Measurements from ENCODE around the gene DERA. TPM values are rescaled to one million over a fixed set of nuclear protein-coding genes. Genes with fewer than 3 reads are reported as not detected.

Gene DERA
- polyA plus RNA-seq, 3 donors, result 16.2 to 84.2 (median 83.6) TPM

DNA sequence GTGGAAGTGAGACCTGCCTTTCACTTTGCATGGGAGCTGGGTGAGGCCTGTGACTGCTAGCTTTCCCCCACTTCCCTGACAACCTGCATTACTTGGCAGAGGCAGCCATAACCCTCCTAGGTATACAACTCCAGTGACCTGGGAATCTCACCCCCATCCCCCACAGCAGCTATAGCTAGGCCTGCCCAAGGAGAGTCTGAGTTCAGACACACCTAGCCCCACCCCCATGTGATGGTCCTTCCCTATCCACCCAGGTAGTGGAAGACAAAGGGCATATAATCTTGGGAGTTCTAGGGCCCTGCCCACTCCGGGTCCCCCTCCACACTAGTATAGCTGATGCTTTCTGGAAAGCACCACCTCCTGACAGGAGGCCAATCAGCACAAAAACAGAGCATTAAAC, 35.3 kb upstream of the DERA start:
- peaks cover 0 to 8% (median 2%) of the 10 kb centered on the region in 3 donors for H3K27me3 Mint-ChIP-seq (ENCODE audit: low read depth in 3 of 3)
- H3K4me3 Mint-ChIP-seq, result peak overlapping the region; percentile 67 to 86
- no peaks in the 10 kb centered on the region for H3K79me2 ChIP-seq (ENCODE audit: insufficient read depth, low read length)
- intact Hi-C loops (cut with micrococcal nuclease), result no loop called here
- no peak overlapping the region for H3K9ac ChIP-seq (ENCODE audit: insufficient read depth, low read length, poor library complexity, severe bottlenecking)
- no peaks in the 10 kb centered on the region for H3K36me3 ChIP-seq (replicated peaks in 1 of 2; ENCODE audit: control insufficient read depth in 1 of 2, insufficient read depth in 2 of 2, low read length in 2 of 2)
- no peaks in the 10 kb centered on the region for H4K20me1 ChIP-seq (ENCODE audit: insufficient read depth, low read length)
- peak overlapping the region; percentile 65 for H2AFZ ChIP-seq (ENCODE audit: insufficient read depth, low read depth, low read length, poor library complexity, severe bottlenecking)
- WGBS (ENCODE audit: insufficient coverage), result 100% methylated on average over 1 of the region's 1 CpG
- H3K4me3 ChIP-seq (replicated peaks in 1 of 3; ENCODE audit: low read depth in 2 of 3, low read length in 3 of 3), result peak overlapping the region in 1 of 3 experiments; percentile 24
- TF ChIP-seq, protein P1, sequence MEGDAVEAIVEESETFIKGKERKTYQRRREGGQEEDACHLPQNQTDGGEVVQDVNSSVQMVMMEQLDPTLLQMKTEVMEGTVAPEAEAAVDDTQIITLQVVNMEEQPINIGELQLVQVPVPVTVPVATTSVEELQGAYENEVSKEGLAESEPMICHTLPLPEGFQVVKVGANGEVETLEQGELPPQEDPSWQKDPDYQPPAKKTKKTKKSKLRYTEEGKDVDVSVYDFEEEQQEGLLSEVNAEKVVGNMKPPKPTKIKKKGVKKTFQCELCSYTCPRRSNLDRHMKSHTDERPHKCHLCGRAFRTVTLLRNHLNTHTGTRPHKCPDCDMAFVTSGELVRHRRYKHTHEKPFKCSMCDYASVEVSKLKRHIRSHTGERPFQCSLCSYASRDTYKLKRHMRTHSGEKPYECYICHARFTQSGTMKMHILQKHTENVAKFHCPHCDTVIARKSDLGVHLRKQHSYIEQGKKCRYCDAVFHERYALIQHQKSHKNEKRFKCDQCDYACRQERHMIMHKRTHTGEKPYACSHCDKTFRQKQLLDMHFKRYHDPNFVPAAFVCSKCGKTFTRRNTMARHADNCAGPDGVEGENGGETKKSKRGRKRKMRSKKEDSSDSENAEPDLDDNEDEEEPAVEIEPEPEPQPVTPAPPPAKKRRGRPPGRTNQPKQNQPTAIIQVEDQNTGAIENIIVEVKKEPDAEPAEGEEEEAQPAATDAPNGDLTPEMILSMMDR (IDR thresholded peaks at IDR 0.05), result no peak
- H3K36me3 Mint-ChIP-seq, result no peaks in the 10 kb centered on the region
- peak overlapping the region in 1 of 7 donors; percentile 41 for H3K27ac Mint-ChIP-seq
- H3K4me1 ChIP-seq (ENCODE audit: control insufficient read depth in 1 of 2, insufficient read depth in 2 of 2, low read length in 2 of 2), result no peaks in the 10 kb centered on the region
- peaks cover 0 to 5% of the 10 kb centered on the region in 2 donors for H3K9me3 ChIP-seq (replicated peaks in 1 of 2; ENCODE audit: control insufficient read depth in 1 of 2, insufficient read depth in 1 of 2, low read length in 2 of 2)
- peaks cover 6 to 7% (median 6%) of the 10 kb centered on the region in 7 donors for H3K9me3 Mint-ChIP-seq
- H3K4me2 ChIP-seq (replicated peaks; ENCODE audit: extremely low read depth, low read length, poor library complexity, severe bottlenecking), result peak overlapping the region; percentile 16
- H3K27me3 ChIP-seq (ENCODE audit: control insufficient read depth in 2 of 2, insufficient read depth in 2 of 2, low read length in 2 of 2), result no peaks in the 10 kb centered on the region
- no peak overlapping the region for H3K27ac ChIP-seq (ENCODE audit: low read depth in 1 of 2, low read length in 2 of 2)
- peaks cover 7% of the 10 kb centered on the region for H3K4me1 Mint-ChIP-seq
- DNase-seq, result no peak

DNA sequence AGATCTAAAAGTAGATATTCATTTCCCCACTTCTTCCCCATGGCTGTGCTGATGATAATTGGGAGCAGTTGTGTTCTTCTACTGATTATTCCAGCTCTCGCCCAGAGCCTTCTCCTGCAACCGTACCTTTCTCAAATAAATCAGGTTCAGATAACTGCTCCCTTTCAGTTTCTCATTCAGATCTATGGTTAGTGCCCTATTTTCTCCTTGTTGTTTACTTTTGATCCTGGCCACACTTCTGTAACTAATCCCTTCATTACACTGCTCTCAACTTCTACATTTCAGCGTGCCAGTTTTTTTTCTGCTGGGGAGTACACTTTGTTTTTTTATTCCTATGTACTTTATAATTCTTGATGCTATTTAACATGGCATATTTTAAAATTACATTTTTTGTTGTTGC, 31.7 kb upstream of the DERA start:
- Histone ChIP-seq H3K4me1 (ENCODE audit: control insufficient read depth in 1 of 2, insufficient read depth in 2 of 2, low read length in 2 of 2) (peaks cover 20 to 23% of the 10 kb centered on the region in 2 donors), H2AFZ (ENCODE audit: insufficient read depth, low read depth, low read length, poor library complexity, severe bottlenecking) (no peak overlapping the region), H3K4me2 (replicated peaks; ENCODE audit: extremely low read depth, low read length, poor library complexity, severe bottlenecking) (no peak overlapping the region), H3K9ac (ENCODE audit: insufficient read depth, low read length, poor library complexity, severe bottlenecking) (no peak overlapping the region), H3K27me3 (ENCODE audit: control insufficient read depth in 2 of 2, insufficient read depth in 2 of 2, low read length in 2 of 2) (no peaks in the 10 kb centered on the region), H3K36me3 (replicated peaks in 1 of 2; ENCODE audit: control insufficient read depth in 1 of 2, insufficient read depth in 2 of 2, low read length in 2 of 2) (no peaks in the 10 kb centered on the region), H3K27ac (ENCODE audit: low read depth in 1 of 2, low read length in 2 of 2) (no peak overlapping the region), H3K79me2 (ENCODE audit: insufficient read depth, low read length) (peaks cover 23% of the 10 kb centered on the region), H4K20me1 (ENCODE audit: insufficient read depth, low read length) (no peaks in the 10 kb centered on the region), H3K4me3 (replicated peaks in 1 of 3; ENCODE audit: low read depth in 2 of 3, low read length in 3 of 3) (no peak overlapping the region), H3K9me3 (replicated peaks in 1 of 2; ENCODE audit: control insufficient read depth in 1 of 2, insufficient read depth in 1 of 2, low read length in 2 of 2) (peaks cover 0 to 3% of the 10 kb centered on the region in 2 donors)
- WGBS (ENCODE audit: insufficient coverage), result 100% methylated on average over 2 of the region's 3 CpGs
- intact Hi-C loops (cut with micrococcal nuclease), result no loop called here
- peaks cover 29% of the 10 kb centered on the region for H3K4me1 Mint-ChIP-seq
- DNase-seq, result no peak
- peaks cover 2 to 7% (median 6%) of the 10 kb centered on the region in 7 donors for H3K9me3 Mint-ChIP-seq
- H3K27ac Mint-ChIP-seq, result no peak overlapping the region
- H3K27me3 Mint-ChIP-seq (ENCODE audit: low read depth in 3 of 3), result peaks cover 1 to 6% (median 2%) of the 10 kb centered on the region in 3 donors
- H3K36me3 Mint-ChIP-seq, result peaks cover 7% of the 10 kb centered on the region in 2 donors
- TF ChIP-seq, protein P1 (IDR thresholded peaks at IDR 0.05), result no peak
- no peak overlapping the region for H3K4me3 Mint-ChIP-seq

Data from CD14-positive monocyte (primary cell).